GM12892 (cell line): ENCODE data around the gene USP5.
"Not testable (repeated sequence)": the region's sequence is repeated elsewhere in the genome, so short reads cannot be mapped to it uniquely, and the experiment has no call there.

Source experiments
- DNase-seq: peaks from one replicate; pipeline ENCODE4 v3.0.0; 2011; ENCODE audit not compliant: insufficient read length
- FAIRE-seq: peaks from 2 replicates; lab custom pipeline; 2011; peaks lifted over from hg19 to GRCh38; lab: Jason Lieb, UNC
- POLR2A ChIP-seq: IDR thresholded peaks from 2 replicates; pipeline ENCODE4 v1.6.1; 2011; ENCODE audit warnings: low read depth, low read length, control low read depth
- POLR2AphosphoS5 ChIP-seq: IDR thresholded peaks from 2 replicates; pipeline ENCODE4 v1.6.1; 2011; ENCODE audit warnings: low read depth, low read length, control low read depth
- TAF1 ChIP-seq: IDR thresholded peaks from 2 replicates; pipeline ENCODE4 v1.6.1; 2011; ENCODE audit warnings: low read depth, mild to moderate bottlenecking, control low read depth, low read length, borderline replicate concordance

The USP5 gene

GRCh38 chr12:6863033-6863432, 11.1 kb downstream of the USP5 start:
- FAIRE-seq, result no peak
- no peak for DNase-seq
- TF ChIP-seq TAF1, result no peak
- TF ChIP-seq POLR2AphosphoS5, result no peak
- no peak for TF ChIP-seq POLR2A

- FAIRE-seq, result no peak
- no peak for DNase-seq
- no peak for TF ChIP-seq POLR2AphosphoS5
- TF ChIP-seq POLR2A, result no peak
- TF ChIP-seq TAF1, result no peak
Measured at GRCh38 chr12:6863586-6864321, 11.8 kb downstream of the USP5 start.

DNA sequence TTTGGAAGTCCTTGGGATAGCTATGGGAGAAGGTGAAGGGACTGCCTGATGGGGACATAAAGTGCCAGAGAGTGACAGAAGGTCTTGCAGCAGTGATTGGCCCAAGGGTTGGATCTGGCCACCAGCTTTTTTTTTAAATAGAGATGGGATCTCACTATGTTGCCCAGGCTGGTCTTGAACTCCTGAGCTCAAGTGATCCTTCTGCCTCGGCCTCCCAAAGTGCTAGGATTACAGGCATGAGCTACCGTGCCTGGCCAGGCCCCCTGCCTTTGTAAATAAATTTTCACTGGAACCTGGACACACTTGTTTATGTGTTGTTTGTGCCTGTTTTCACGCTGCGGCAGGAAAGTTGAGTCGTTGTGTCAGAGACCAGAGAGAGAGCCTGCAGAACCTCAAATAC, 13.4 kb downstream of the USP5 start:
- not testable (repeated sequence) for FAIRE-seq, DNase-seq

- FAIRE-seq, result peak; percentile 72
Measured at GRCh38 chr12:6866163-6866919, 14.4 kb downstream of the USP5 start.

DNA sequence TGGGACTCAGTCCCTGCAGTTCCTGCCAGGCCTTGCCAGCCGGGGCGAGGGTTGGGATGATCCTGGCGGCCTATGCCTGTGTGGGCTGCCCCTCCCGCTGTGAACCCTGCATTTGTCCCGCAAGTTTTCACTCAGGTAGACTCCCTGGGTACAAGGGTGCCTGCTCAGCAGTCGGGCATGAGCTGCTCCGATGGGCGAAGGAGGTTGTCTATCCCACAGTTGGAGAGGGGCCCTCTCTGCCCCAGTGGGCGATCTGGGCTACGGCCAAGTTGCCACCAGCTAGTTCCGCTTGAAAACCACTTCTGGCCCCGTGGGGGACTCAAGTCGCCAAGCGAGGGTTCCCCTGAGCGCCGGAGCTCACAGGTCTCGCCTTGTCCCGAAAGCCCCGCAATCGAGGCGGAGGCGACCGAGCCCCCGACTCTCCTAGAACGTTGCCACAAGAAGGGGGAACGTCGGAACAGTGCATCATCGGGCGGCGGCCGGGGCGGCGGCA, 15.0 kb downstream of the USP5 start:
- no peak for DNase-seq
- FAIRE-seq, result no peak
- no peak for TF ChIP-seq TAF1
- no peak for TF ChIP-seq POLR2AphosphoS5
- no peak for TF ChIP-seq POLR2A

More at GRCh38 chr12:6866163-6866919, 14.4 kb downstream of the USP5 start:
- no peak for DNase-seq
- TF ChIP-seq POLR2A, result no peak
- TF ChIP-seq POLR2AphosphoS5, result no peak
- TF ChIP-seq TAF1, result no peak

DNA sequence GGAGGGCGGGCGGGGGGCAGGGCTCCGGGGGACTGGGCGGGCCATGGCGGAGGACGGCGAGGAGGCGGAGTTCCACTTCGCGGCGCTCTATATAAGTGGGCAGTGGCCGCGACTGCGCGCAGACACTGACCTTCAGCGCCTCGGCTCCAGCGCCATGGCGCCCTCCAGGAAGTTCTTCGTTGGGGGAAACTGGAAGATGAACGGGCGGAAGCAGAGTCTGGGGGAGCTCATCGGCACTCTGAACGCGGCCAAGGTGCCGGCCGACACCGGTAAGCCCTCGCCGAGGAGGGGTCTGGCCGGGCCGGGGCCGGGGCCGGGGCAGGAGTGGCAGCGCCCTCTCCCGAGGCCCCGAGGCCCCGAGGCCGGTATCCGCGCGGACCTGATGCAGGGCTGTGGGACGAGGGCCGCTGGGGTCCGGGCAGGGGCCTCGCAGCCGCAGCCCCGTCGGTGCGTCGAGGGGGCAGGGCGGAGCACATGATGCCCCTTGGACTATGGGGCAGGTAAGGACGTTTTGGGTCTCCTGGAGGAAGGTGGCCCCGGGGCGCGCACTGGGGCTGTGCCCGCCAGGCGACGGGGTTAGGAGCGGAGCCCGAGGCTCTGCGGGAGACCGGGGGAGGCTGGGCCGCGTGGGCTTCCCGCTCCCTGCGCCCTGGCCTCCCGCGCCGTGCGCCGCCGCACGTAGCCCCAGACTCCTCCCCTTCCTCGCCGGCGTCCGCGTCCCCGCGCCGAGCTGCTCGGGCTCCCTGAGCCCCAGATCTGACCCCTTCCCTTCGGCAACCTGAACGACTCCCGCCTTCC, 15.7 kb downstream of the USP5 start, which contains the start of gene TPI1:
TSS of gene TPI1 (plus strand) at position 119 of the 798 bp plus-strand sequence. CDS start at position 155, 36 bp downstream.
- DNase-seq (peak; percentile 94), FAIRE-seq (peak; percentile 97)
- peak; percentile 95 for TF ChIP-seq TAF1
- TF ChIP-seq POLR2A, result peak; percentile 99
- peak; percentile 98 for TF ChIP-seq POLR2AphosphoS5

DNA sequence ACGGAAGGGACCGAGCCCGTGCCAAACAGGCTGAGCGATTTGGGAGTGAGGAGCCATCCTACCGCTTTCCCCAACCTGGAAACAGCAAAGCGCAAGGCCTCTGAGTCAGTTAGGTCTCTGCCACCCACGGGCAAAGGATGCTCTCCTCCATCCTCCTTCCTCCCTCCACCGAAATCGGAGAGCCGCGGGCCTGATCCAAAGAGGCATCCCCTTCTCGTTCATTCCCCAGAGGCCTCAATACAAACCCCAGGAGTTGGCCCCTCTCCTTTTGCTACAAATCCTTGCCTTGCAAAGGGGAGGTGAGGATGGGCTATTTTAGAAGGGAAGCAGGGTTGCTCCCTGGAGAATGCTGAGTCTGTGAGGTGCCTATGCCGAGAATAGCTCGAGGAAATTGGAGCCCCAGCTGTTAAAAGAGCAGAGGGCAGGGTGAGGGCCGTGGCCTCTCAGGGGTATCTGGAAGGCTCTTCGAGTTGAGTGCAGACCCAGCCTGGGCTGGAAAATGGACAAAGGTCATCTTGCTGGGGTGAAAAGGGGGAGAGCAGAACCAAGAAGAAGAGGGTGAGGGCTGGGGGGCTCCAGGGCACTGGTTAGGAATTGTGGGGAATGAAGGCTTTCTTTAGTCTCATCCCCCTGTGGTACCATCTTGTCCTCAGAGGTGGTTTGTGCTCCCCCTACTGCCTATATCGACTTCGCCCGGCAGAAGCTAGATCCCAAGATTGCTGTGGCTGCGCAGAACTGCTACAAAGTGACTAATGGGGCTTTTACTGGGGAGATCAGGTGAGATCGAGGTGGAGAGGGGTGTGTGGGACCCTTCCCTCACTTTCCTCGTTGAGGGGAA, 16.5 kb downstream of the USP5 start:
- no peak for DNase-seq
- FAIRE-seq, result peak; percentile 50
- TF ChIP-seq TAF1 (no peak), POLR2AphosphoS5 (peak; percentile 8; the same call in 1 of the 2 replicates)

DNA sequence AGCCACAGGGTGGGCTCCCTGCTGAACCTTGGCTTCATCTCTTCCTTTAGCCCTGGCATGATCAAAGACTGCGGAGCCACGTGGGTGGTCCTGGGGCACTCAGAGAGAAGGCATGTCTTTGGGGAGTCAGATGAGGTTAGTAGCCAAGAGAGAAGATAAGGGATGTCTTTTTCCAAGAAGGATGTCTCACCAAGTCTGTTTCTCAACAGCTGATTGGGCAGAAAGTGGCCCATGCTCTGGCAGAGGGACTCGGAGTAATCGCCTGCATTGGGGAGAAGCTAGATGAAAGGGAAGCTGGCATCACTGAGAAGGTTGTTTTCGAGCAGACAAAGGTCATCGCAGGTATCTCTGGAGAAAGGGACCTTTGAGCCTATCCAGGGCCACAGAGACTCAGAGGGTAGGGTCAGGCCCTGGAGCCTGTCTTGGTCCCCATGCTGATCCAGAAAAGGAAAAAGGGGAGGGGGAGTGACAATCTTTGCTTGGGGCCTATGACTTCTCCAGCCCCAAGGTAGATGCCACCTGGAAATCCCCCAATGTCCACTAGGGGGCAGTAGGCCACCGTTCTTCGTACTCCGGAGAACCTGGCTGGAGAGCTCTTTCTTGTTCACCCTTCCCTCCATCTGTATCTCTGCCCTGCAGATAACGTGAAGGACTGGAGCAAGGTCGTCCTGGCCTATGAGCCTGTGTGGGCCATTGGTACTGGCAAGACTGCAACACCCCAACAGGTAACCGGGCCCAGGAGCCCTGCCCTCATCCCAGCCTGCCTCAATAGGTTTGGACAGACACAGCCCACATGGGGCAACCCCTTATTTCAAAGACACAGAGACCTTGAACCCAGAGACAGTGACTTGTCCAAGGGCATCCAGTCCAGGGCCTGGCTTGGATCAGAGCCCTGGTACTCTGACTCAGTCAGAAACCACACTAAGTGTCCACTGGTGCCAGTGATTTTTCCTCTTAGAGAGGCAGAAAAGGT, 17.4 kb downstream of the USP5 start:
- FAIRE-seq (peak; percentile 86), DNase-seq (peak; percentile 56)
- 0 out of 2 replicates have a peak, but pooled peaks have one; percentile 6 for TF ChIP-seq POLR2AphosphoS5
- TF ChIP-seq TAF1, result no peak

DNA sequence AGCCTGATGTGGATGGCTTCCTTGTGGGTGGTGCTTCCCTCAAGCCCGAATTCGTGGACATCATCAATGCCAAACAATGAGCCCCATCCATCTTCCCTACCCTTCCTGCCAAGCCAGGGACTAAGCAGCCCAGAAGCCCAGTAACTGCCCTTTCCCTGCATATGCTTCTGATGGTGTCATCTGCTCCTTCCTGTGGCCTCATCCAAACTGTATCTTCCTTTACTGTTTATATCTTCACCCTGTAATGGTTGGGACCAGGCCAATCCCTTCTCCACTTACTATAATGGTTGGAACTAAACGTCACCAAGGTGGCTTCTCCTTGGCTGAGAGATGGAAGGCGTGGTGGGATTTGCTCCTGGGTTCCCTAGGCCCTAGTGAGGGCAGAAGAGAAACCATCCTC, 18.4 kb downstream of the USP5 start:
- not testable (repeated sequence) for DNase-seq, FAIRE-seq
